Measurements from ENCODE around the gene SPIN3.
"Not testable (repeated sequence)": the region's sequence is repeated elsewhere in the genome, so short reads cannot be mapped to it uniquely, and the experiment has no call there.

Gene SPIN3

GRCh38 chrX:56995271-56995994, at the start of gene SPIN3:
SPIN3 (minus strand) TSS chrX:56995541; CDS start chrX:56994947, 594 bp downstream.
- DNase-seq (ENCODE audit: low read depth, low spot score): no peak

- DNase-seq (ENCODE audit: low read depth, low spot score): no peak
These were observed 48.9 kb upstream of the SPIN3 start for GRCh38 chrX:57044245-57044644.

GRCh38 chrX:57037265-57037664, 41.9 kb upstream of the SPIN3 start:
- DNase-seq (ENCODE audit: low read depth, low spot score): not testable (repeated sequence)

- no peak for DNase-seq (ENCODE audit: low read depth, low spot score)
These were observed 718 bp downstream of the SPIN3 start for GRCh38 chrX:56994375-56995270.

- no peak for DNase-seq (ENCODE audit: low read depth, low spot score)
These were observed 7.6 kb downstream of the SPIN3 start for GRCh38 chrX:56987741-56988140.

GRCh38 chrX:56986138-56986537, 9.2 kb downstream of the SPIN3 start:
- DNase-seq (ENCODE audit: low read depth, low spot score): no peak

GRCh38 chrX:56978172-56978571, 17.2 kb downstream of the SPIN3 start:
- DNase-seq (ENCODE audit: low read depth, low spot score): no peak

- no peak for DNase-seq (ENCODE audit: low read depth, low spot score)
These were observed 19.7 kb downstream of the SPIN3 start for GRCh38 chrX:56975611-56976010.

- DNase-seq (ENCODE audit: low read depth, low spot score): no peak
These were observed 20.9 kb downstream of the SPIN3 start for GRCh38 chrX:56974408-56974807.

- DNase-seq (ENCODE audit: low read depth, low spot score): no peak
These were observed 25.8 kb downstream of the SPIN3 start for GRCh38 chrX:56969559-56969958.

GRCh38 chrX:56968980-56969379, 26.4 kb downstream of the SPIN3 start:
- no peak for DNase-seq (ENCODE audit: low read depth, low spot score)

GRCh38 chrX:56963377-56963776, 32.0 kb downstream of the SPIN3 start:
- DNase-seq (ENCODE audit: low read depth, low spot score): no peak

- DNase-seq (ENCODE audit: low read depth, low spot score): no peak
These were observed 47.6 kb downstream of the SPIN3 start for GRCh38 chrX:56947699-56948098.

- DNase-seq (ENCODE audit: low read depth, low spot score): not testable (repeated sequence)
These were observed 49.1 kb downstream of the SPIN3 start for GRCh38 chrX:56946201-56946600.

GRCh38 chrX:56945226-56945625, 50.1 kb downstream of the SPIN3 start:
- DNase-seq (ENCODE audit: low read depth, low spot score): not testable (repeated sequence)

- no peak for DNase-seq (ENCODE audit: low read depth, low spot score)
These were observed 52.1 kb downstream of the SPIN3 start for GRCh38 chrX:56943264-56943663.

Measured in activated naive CD8-positive, alpha-beta T cell treated with anti-CD3 and anti-CD28 coated beads, Interleukin-2, amount 50 U/mL, for 16 hours (primary cell).